ENCODE measurements around the gene STX5. TPM values are rescaled to one million over a fixed set of nuclear protein-coding genes. Genes with fewer than 3 reads are reported as not detected.
A peak's percentile ranks its signal among the peaks of the same experiment; 100 is the strongest.
"Not testable (repeated sequence)": the region's sequence is repeated elsewhere in the genome, so short reads cannot be mapped to it uniquely, and the experiment has no call there.

STX5 gene
- total RNA-seq, 2 donors from 2014 or later = 20.1 to 23.6 TPM

DNA sequence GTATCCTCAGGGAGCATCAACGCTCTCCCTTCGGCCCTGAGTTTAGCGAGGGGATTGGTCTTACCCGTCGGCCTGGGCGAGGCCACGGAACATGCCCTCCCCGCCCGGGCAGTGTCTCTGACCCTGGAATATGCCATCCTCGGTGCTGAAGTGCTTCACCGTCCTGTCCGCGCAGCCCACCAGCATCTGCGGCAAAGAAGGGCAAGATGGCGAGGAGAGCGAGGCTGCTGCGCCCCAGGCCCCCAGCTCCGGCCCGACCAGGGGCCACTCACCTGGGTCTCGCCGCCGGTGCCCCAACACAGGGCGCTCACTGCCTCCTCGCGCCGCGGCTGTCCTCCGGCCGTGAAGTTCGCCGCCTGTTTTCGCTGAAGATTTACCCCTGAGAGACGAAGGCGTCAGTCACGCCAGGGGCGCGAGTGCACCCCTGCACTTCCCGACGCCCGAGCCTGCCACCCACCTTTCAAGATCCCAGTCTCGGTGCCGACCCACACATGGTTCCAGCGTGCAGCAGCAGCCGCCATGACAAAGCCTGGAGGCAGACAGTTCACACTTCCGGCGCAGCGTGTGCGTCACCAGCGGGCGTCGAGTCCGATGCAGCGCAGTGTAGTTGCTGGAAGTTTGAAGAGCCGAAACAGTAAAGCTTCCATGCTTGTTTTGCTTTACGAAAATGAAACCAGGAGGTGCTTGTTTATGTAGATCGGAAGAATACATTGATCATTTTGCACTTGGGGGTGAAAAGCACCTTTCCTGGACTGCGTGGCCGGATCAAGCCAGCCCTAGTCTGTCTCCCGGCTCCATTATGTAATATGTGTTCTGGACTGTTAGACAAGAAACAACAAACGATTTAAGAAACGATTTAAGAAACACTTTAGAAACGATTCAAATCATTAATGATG lies 7.4 kb upstream of the STX5 start, which contains the start of gene WDR74:
Gene WDR74 (minus strand): TSS at position 541 of the 896 bp plus-strand sequence. CDS start 20 bp downstream, at position 521.
- peak; percentile 90 to 95 (median 92) for DNase-seq
- TF ChIP-seq POLR2A (IDR thresholded peaks at IDR 0.05) = peak; percentile 65 to 83 (median 75)
- TF ChIP-seq, protein P1, sequence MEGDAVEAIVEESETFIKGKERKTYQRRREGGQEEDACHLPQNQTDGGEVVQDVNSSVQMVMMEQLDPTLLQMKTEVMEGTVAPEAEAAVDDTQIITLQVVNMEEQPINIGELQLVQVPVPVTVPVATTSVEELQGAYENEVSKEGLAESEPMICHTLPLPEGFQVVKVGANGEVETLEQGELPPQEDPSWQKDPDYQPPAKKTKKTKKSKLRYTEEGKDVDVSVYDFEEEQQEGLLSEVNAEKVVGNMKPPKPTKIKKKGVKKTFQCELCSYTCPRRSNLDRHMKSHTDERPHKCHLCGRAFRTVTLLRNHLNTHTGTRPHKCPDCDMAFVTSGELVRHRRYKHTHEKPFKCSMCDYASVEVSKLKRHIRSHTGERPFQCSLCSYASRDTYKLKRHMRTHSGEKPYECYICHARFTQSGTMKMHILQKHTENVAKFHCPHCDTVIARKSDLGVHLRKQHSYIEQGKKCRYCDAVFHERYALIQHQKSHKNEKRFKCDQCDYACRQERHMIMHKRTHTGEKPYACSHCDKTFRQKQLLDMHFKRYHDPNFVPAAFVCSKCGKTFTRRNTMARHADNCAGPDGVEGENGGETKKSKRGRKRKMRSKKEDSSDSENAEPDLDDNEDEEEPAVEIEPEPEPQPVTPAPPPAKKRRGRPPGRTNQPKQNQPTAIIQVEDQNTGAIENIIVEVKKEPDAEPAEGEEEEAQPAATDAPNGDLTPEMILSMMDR (IDR thresholded peaks at IDR 0.05) = peak in 1 of 7 experiments; percentile 6
- Histone ChIP-seq H3K4me1 (peaks cover 35% of the 10 kb centered on the region), H3K4me3 (peak within 1 kb of the TSS; percentile 67 to 95), H3K36me3 (replicated peaks in 1 of 2; ENCODE audit: insufficient read depth in 1 of 2, low read depth in 2 of 2) (peaks cover 0 to 11% of the 10 kb centered on the region in 2 donors), H3K27me3 (no peaks in the 10 kb centered on the region), H3K9me3 (no peaks in the 10 kb centered on the region), H3K27ac (peak within 1 kb of the TSS; percentile 76 to 98 (median 96))
- ATAC-seq = peak; percentile 70
- WGBS, 2 donors = 0 to 1% methylated on average over 19 to 62 of the region's 62 CpGs
- intact Hi-C loops (cut with DNase I) = no loop called here

DNA sequence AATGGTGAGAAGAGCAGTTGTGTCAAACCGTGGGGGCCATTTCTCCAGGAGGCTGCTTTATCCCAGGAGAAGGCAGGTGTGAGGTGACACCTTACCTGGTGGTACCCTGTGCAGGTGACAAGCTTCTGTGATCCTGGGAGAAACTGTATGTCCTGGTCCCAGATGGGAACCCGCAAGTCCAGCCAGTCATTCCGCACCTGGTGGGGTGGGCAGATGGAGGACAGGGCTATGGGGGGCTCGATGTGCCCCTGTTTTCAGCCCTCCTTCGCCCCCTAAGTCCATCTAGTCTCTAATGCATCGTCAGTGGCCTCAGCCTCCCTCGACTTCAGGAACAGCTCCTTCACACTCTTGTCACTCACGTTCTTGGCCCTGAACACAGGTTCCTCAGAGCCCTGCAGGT lies 3.5 kb upstream of the STX5 start:
- DNase-seq = no peak
- WGBS, 2 donors = 72 to 78% methylated on average over 7 to 8 of the region's 8 CpGs
- H3K4me1 ChIP-seq = peaks cover 39% of the 10 kb centered on the region
- no peak overlapping the region for H3K4me3 ChIP-seq
- TF ChIP-seq POLR2A (IDR thresholded peaks at IDR 0.05) = no peak
- TF ChIP-seq, protein P1 (IDR thresholded peaks at IDR 0.05) = no peak
- H3K9me3 ChIP-seq = no peaks in the 10 kb centered on the region
- ATAC-seq = no peak
- no peaks in the 10 kb centered on the region for H3K27me3 ChIP-seq
- peaks cover 0 to 12% of the 10 kb centered on the region in 2 donors for H3K36me3 ChIP-seq (replicated peaks in 1 of 2; ENCODE audit: insufficient read depth in 1 of 2, low read depth in 2 of 2)
- H3K27ac ChIP-seq = no peak overlapping the region
- intact Hi-C loops (cut with DNase I) = no loop called here

DNA sequence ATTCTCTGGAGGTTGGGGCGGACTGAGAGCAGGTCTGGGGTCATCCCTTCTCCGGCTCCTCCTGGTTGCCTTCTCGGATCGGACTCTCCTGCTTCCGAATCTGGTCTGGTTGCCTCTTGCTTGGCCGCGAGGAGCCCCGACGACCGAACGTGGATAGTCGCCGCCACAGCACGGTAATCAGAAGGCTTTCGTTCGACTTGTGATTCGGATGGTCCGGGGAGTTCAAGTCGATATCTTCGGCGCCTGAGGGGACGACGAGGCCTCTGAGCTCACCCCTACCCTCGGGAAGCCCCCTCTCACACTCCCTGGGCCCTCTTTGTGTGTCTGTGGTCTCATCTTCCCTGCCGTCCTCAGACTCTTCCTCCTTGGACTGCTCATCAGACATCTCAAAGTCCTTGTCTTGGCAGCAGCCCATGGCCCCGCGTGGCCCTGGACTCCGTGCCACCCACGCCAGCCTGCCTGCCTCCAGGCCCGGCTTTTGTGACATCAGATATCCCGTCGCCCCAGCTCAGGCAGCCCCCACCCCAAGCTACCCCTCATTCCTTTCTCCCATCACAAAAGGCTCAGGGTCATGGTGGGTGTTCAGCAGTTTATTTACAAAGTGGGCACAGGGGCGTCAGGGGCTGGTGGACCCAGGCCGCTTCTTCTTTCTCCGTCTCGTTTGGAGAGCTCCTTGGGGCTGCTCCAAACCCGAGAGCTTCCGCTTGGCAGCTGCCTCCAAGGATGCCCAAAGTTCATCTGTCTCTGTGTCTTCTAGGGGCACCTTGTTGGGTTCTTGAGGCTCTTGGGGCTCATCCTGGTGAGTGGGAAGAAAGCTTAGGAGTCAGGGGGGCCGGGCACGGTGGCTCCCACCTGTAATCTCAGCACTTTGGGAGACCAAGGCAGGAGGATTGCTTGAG lies 734 bp upstream of the STX5 start, which contains the start of gene TEX54:
Gene TEX54 (minus strand): TSS at position 506 of the 899 bp plus-strand sequence.
- DNase-seq (peak; percentile 41 to 55 (median 46)), ATAC-seq (peak; percentile 21)
- Histone ChIP-seq H3K9me3 (no peaks in the 10 kb centered on the region), H3K36me3 (replicated peaks in 1 of 2; ENCODE audit: insufficient read depth in 1 of 2, low read depth in 2 of 2) (peaks cover 0 to 12% of the 10 kb centered on the region in 2 donors), H3K4me1 (peaks cover 37% of the 10 kb centered on the region), H3K27ac (peak within 1 kb of the TSS; percentile 95 to 99 (median 99)), H3K4me3 (peak within 1 kb of the TSS; percentile 69 to 73), H3K27me3 (no peaks in the 10 kb centered on the region)
- 6 to 11% methylated on average over 17 to 40 of the region's 40 CpGs for WGBS, 2 donors
- intact Hi-C loops (cut with DNase I) = no loop called here
- TF ChIP-seq POLR2A (IDR thresholded peaks at IDR 0.05) = no peak
- TF ChIP-seq, protein P1 (IDR thresholded peaks at IDR 0.05) = peak in 1 of 7 experiments; percentile 5

DNA sequence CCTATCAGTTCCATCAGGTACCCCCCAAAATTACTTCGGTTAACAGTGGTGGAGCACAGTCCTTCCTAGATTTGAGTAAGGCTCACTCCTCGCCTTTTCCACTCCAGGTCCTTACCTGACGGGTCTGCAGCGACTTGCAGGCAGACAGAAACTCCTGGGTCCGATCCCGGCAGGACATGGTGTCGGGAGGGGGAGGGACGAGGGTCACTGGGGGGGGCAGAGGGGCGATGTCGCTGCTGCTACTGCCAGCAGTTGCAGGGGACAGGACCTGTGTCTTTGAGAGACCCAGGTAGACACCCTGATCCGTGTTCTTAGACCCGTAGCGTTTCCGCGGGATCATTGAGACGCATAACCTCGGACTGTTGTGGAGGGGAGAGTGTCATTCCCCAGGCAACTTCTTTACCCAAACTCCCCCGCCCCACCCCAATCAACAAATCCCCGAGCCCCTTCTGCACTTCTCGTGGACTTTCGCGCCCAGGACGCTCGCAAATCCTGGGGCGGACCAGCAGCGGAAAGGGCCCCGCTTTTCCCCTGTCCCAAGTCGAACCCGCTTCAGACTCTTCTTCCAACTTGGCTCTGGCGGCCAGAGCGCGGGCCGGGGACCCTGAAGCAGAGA lies 839 bp downstream of the STX5 start:
- Histone ChIP-seq H3K4me3 (peak overlapping the region; percentile 69 to 73), H3K27me3 (no peaks in the 10 kb centered on the region), H3K4me1 (peaks cover 36% of the 10 kb centered on the region), H3K9me3 (no peaks in the 10 kb centered on the region), H3K36me3 (replicated peaks in 1 of 2; ENCODE audit: insufficient read depth in 1 of 2, low read depth in 2 of 2) (peaks cover 0 to 18% of the 10 kb centered on the region in 2 donors), H3K27ac (peak overlapping the region; percentile 95 to 99 (median 99))
- WGBS, 2 donors = 0% methylated on average over 2 to 33 of the region's 33 CpGs
- peak in 2 of 4 donors; percentile 17 to 19 for DNase-seq
- no peak for ATAC-seq
- no peak for TF ChIP-seq POLR2A (IDR thresholded peaks at IDR 0.05)
- TF ChIP-seq, protein P1 (IDR thresholded peaks at IDR 0.05) = no peak
- intact Hi-C loops (cut with DNase I) = no loop called here

DNA sequence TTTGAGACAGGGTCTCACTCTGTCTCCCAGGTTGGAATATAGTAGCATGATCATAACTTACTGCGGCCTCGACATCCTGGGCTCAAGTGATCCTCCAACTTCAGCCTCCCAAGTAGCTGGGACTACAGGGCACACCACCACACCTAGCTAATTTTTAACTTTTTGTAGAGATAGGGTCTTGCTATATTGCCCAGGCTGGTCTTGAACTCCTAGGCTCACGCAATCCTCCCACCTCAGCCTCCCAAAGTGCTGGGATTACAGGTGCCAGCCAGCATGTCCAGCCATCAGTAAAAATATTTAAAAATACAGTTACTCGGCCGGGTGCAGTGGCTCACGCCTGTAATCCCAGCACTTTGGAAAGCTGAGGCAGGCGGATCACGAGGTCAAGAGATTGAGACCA lies 3.7 kb downstream of the STX5 start:
- H3K4me3 ChIP-seq; DNase-seq; H3K27ac ChIP-seq; intact Hi-C loops (cut with DNase I); H3K9me3 ChIP-seq; ATAC-seq; H3K27me3 ChIP-seq: not testable (repeated sequence)
- Histone ChIP-seq H3K4me1 (peaks cover 26% of the 10 kb centered on the region), H3K36me3 (replicated peaks in 1 of 2; ENCODE audit: insufficient read depth in 1 of 2, low read depth in 2 of 2) (peaks cover 20 to 34% of the 10 kb centered on the region in 2 donors)
- 91 to 98% methylated on average over 8 of the region's 8 CpGs for WGBS, 2 donors

All from body of pancreas (tissue), 4 donors.